Measurements from ENCODE around the gene IL4I1.
A peak's percentile ranks its signal among the peaks of the same experiment; 100 is the strongest.

- no peak for TF ChIP-seq BACH1 (IDR thresholded peaks at IDR 0.05; ENCODE audit: low read length)
- no peak for TF ChIP-seq CTCF (IDR thresholded peaks at IDR 0.05; ENCODE audit: control extremely low read depth in 1 of 3, insufficient read depth in 1 of 3, low read depth in 1 of 3, low read length in 3 of 3)
- no peak for TF ChIP-seq MAFK (IDR thresholded peaks at IDR 0.05; ENCODE audit: low read depth, low read length)
- no peak for TF ChIP-seq RXRA (IDR thresholded peaks at IDR 0.05; ENCODE audit: insufficient read depth, low read depth, low read length)
- TF ChIP-seq EZH2 (IDR thresholded peaks at IDR 0.05; ENCODE audit: low read depth, low read length, severe bottlenecking): no peak
- TF ChIP-seq CEBPB (IDR thresholded peaks at IDR 0.05; ENCODE audit: low read depth, low read length): no peak
- peak; percentile 75 for TF ChIP-seq SP1 (IDR thresholded peaks at IDR 0.05; ENCODE audit: low read depth, low read length)
- TF ChIP-seq POLR2AphosphoS5 (IDR thresholded peaks at IDR 0.05; ENCODE audit: low read depth, low read length): no peak
- TF ChIP-seq GABPA (IDR thresholded peaks at IDR 0.05; ENCODE audit: borderline replicate concordance, insufficient read depth, low read length): no peak
- TF ChIP-seq ZNF274 (IDR thresholded peaks at IDR 0.05; ENCODE audit: borderline replicate concordance, extremely low read depth, low read length): no peak
- no peak for TF ChIP-seq JUND (IDR thresholded peaks at IDR 0.05; ENCODE audit: low read length)
These were observed 49.7 kb upstream of the IL4I1 start for GRCh38 chr19:49946415-49946814.

All from H1 (cell line).